HG03378 (cell line): ENCODE results near the gene SCN4B.

ENCODE experiments used
- ATAC-seq: cut with Tn5 transposase; IDR thresholded peaks from one replicate; pipeline ENCODE4 v1.9.1; 2021; ENCODE audit warnings: mild to moderate bottlenecking, moderate library complexity; ENCODE audit not compliant: unreplicated experiment

Gene SCN4B

DNA sequence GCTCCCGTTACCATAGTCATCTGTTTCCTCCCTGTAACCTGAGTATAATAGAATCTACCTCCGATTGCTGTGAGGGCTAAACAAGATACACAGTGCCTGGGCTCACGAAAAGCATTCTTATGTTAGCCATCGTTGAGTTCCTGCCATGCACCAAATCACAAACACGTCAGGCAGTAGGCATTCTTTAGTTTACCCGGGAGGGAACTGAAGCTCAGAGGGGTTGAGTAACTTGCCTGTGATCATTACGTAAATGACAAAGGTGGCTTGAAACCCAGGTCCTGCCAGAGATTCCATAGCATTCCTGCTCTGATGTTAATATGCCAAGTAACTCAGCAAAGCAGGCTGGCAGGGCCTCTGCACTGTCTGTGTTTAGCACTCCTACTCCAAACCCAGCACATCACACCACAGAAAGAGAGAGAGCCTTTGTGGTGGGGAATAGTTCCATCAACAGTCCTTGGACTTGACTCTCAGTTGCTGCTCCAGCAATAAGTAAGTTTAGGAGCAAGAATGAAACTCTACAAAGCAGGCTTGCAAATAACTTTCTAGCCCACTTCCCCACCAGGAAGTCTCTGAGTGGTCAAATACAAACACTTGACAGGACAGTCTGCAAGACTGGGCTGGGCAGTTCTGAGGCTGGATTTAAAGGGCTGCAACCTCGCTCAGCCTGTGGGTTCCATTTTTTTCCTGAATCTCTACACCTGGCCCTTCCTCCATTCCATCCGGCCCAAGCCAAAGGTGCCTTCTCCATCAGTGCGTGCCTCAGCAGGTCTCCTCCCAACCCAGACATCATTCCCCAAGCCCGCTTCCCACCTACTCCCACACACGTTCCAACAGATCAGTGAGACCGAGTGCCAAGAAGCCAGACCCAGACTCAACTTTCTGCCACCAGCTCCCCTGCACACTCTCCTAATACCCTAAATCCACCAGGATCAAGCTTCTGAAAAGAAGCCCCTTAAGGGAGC, 22.7 kb upstream of the SCN4B start:
- ATAC-seq, result no peak

DNA sequence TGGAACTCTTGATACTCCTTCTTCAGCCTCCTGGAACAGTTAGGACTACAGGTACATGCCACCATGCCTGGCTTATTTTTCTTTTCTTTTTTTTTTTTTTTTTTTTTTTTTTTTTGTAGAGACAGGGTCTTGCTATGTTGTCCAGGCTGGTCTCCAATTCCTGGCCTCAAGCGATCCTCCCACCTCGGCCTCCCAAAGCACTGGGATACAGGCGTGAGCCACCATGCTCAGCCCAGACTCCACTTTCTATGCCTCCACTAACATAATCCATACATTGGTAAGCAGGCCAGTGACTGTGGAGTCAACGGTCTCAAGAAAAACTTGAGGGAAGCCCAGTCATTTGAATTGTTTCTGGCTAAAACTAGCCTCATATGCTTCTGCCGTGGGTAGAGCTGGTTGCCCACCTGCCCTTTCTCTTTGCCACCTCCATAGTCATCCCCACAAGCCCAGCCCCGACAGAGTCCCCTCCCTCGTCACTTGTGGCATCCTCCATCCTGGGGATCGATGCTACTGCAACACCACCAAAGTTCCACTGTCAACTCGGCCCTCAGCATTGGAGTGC, 21.5 kb upstream of the SCN4B start:
- ATAC-seq, result no peak

DNA sequence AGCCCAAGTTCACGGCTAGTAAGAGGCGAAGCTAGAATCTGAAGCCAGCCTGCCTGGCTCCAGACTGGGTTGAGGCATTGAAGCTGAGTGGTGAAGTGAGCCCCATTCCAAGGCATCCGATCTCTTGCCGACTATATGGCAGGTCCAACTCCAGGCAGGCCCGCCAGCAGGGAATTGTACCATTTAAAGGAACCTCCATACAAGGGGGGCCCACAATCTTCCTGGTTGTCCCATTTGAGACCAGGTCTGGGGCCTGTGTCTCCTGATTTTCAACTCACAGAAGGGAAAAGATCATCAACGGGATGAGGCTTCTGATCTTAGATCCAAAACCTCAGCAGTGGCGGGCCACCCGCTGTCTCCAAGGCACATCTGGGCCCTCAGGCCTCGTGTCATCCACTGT, 19.7 kb upstream of the SCN4B start:
- ATAC-seq, result no peak

GRCh38 chr11:118171269-118172062, 18.8 kb upstream of the SCN4B start:
- no peak for ATAC-seq

DNA sequence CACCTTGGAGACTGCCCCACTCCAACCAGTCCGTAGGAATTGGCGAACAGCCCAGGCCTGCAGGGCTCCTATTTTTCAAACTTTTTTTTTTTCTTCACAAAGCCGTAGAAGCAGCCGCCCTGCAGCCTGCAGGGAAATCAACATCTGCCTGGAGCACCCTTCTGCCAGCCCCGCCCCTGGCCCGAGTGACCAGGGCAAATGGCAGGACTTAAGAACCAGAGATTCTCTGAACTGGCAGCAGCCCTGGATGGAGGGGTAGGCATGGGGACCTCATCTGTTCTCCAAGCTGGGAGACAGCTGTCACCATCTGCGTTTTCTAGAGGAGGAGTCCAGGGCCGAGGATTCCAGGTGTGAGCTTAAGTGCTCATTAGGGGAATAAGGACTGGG, 18.3 kb upstream of the SCN4B start:
- ATAC-seq, result no peak

DNA sequence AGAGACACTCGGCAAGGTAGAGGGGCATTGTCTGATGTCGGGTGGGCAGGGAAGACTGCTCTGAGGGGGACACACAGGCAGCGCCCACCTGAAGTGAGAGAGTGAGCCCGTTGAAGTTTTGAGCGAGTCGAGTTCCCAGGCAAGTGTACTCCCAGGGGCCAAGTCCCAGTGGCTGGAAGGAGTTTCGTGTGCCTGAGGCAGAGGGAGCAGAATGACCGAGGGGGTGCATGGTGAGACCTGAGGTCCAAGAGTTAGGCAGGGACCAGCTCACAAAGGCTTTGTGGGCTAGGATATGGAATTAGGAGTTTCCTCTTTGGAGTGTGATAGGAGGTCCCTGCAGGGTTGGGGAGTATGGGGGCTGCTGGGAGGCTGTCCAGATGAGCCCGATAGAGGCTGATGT, 17.6 kb upstream of the SCN4B start:
- no peak for ATAC-seq

DNA sequence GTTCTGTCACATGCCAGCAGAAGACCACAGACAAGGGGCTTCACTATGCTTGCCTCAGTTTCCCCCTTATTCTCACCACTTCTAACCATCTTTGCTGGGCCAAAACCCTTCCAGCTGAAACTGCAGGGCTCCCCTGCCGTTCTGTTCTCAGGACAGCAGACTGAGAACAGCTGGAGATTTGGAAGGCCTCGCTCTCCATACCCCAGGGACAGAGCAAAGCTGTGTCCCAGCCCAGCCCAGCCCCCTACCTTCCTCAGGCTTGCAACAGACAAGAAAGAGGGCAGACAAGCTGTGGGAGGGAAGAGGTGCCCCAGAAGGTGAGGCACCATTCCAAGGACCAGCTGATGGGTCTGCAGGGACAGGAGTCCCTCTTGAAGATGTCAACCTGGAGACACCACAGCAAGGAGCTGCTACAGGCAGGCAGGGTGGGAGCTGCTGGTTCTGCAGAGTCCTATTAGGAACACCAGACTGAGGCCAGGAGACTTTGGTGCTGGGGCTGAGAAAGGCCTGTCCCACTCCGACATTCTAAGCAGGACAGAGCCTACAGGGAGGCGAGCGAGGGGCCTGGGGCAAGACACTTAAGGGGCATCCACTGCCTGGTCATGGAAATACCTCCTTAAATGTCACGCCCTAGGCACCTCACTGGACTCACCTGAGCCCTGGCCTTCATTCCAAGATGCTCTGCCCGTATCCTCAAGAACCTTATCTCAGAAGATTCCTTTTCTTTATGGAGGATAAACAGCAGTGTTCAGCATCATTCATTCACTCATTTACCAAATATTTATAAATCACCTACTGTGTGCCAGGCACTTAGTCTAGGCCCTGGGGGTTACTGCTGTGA, 16.9 kb upstream of the SCN4B start:
- ATAC-seq, result no peak

GRCh38 chr11:118168751-118169150, 16.1 kb upstream of the SCN4B start:
- no peak for ATAC-seq

DNA sequence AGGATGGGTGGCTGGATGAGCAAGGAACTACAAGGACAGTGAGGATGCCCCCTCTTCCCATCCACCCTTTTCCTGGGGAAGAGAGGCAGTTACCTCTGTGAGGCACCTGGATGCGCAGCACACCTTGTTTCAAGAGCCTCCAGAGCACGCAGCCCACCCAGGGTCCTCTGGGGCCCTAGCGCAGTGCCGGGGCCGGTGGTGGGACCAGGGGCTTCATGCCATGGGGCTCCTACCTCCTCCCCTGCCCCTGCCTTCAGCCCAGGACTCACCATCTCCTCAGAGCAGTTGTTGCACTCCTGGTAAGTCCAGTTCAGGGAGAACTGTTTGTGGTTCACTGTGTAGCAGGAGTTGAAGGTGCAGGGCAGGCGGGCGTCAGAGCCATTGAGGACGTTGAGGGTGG, 15.7 kb upstream of the SCN4B start:
- ATAC-seq, result no peak

GRCh38 chr11:118167906-118168305, 15.3 kb upstream of the SCN4B start:
- ATAC-seq, result no peak

- ATAC-seq, result no peak
Measured at GRCh38 chr11:118167253-118167652, 14.6 kb upstream of the SCN4B start.

DNA sequence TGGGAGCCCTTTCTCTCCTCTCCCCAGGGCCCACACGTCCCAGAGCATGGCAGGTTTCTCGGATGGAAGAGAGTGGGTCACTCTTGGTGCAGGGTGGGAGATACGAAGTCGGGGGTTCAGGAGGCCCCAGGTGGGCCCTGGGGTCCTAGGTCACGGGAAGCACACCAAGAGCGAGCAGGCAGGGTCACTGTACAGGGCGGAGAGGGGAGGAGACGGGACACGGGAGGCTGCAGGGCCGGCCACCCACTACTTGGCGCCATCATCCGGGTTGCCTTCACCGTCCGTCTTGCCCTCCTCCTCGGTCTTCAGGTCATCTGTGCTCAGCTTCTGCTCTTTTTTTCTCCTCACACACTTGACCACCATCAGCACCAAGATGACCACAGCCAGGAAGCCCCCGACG, 14.0 kb upstream of the SCN4B start:
- no peak for ATAC-seq

GRCh38 chr11:118164885-118165284, 12.3 kb upstream of the SCN4B start:
- no peak for ATAC-seq

DNA sequence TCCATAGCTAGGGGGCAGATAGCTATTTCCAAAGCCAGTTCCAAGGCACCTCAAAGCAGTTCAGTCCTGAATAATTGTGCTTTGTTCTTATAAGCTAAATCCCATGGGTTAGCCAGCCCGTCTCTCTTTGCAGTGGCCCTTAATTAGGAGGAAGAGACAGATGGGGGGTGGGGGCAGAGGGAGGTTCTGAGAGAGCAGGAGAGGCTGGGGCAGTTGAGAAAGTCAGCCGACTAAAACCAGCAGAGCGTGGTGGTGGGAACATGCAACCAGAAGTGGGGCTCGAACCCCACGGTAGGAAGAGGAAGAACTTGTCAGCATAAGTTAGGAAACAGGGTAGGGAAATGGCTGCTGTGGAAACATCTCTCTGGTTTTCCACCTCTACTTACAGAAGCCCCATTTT, 10.9 kb upstream of the SCN4B start:
- ATAC-seq, result no peak

- ATAC-seq, result no peak
Measured at GRCh38 chr11:118162846-118163245, 10.2 kb upstream of the SCN4B start.

GRCh38 chr11:118161786-118162185, 9.2 kb upstream of the SCN4B start:
- ATAC-seq, result no peak

DNA sequence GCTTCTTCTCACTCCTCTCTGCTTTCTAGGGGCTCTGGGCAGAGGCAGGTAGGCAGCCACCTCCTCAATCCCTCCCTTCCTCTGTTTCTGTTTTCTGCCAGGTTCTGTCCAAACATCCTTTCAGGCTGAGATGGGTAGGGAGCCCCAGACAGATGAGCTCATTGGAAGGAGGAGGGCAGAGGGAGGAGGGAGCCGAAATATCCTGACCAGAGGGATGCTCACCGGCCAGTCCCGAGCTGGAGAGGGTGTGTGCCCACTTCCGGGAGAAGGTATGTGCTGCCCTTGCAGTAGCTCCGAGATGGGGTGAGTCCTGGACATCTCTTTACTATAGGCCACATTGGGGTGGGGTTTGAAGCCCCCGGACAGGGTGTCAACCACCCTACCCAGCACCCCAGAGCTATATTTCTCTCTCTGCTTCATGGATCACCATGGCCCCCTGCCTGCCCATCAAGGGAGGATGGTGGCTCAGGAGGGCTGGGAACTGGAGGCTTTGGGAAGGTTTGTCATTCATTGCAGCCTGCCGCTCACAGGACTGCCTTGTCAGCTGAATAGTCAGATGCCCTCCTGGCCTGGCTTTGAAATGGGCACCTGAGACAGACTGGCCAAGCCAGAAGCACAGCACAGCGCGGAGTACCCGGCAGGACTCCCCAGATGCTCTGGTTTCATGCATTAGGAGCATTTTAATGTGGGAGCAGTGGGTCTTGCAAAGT, 4.7 kb upstream of the SCN4B start:
- ATAC-seq, result no peak

DNA sequence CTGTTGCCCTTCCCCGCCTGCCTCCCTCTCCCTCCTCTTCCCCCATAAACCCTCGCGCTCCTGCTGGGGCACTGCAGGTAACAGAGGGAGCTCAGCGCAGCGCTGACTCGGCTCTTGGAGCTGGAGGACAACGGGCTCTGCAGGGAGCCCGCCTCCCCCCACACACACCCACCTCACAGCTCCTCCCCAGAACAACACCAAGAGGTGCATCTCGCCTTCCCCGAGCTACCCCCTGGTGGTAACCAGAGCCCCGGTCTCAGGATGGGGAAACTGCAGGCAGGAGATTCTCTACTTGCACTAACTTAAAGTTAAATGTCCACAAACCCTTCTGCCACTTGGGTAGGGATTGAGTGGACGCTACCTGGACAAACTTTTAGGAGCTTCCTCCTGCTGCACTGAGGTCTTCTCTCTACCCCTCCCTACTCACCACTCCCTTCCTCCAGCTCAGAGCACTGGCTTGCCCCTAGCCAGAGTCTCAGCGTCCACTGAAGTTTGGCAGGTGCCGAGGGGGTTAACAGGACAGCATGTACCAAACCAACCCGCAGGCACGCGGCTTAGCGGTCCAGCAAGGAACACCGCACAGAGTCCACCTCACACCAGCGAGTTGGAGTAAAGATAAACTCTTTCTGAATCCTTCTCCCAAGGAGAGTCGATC, 4.0 kb upstream of the SCN4B start:
- ATAC-seq, result no peak

- ATAC-seq, result no peak
Measured at GRCh38 chr11:118155776-118156530, 3.3 kb upstream of the SCN4B start.
